CD4-positive, alpha-beta T cell treated with Interleukin-17A for 4 hours (primary cell): Measurements from ENCODE around the gene CNTNAP5.

Experiments
- DNase-seq: peaks from one replicate; pipeline ENCODE4 v3.0.0-alpha.2; 2020; ENCODE audit warnings: mixed read lengths

Gene CNTNAP5

GRCh38 chr2:124272261-124272841 lies 247.3 kb downstream of the CNTNAP5 start:
- DNase-seq, result no peak

- DNase-seq, result no peak
Measured at GRCh38 chr2:124281541-124281940, 256.5 kb downstream of the CNTNAP5 start.

- DNase-seq, result no peak
Measured at GRCh38 chr2:124283096-124283495, 258.0 kb downstream of the CNTNAP5 start.

DNA sequence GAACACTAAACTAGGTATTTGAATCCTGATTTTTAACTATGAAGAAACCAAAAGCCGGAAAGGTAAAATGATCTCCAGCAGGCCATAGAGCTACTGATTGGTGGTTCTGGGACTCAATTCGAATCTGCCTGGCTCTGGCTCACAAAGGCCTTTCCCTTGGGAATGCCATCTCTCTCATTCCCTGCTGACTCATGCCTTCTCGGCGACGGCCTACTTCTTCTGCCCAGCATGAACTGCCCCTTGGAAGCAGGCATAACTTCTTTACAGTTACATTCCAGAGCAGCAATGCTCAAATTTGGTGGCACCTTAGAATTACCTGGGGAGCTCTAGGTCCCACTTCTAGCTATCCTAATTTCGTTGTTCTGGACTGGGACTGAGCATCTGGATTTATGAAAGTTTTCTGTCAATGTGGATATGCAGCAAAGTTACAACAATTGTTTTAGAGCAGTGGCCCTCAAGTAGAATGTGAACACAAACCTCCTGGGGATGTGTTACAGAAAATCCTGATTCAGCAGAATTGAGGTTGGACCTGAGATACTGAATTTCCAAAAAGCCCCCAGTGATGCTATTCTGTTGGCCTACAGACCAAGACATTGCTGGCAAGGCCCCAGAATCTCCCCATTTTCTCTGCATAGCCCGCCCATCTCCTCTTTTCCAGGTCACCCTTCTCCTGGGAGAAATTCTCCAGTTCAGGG lies 261.1 kb downstream of the CNTNAP5 start:
- no peak for DNase-seq

DNA sequence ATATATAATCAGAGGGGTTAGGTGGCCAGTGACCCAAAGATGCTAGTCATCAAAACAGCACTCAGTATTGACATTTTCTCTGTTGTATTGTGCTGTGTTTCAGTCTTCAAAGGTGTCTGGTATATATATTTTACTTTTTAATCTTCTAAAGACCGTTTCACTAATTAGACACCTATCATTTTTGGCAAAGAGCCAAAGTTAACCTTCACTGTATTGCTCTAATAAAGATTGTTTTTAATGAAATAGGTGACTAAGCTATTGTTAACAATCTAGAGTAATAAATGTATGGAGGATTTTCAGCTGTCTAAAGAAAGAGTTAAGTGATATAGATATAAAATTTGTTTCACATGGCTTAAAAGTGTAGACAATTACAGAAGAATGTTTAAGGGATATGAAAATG lies 264.0 kb downstream of the CNTNAP5 start:
- no peak for DNase-seq

GRCh38 chr2:124289615-124290014 lies 264.5 kb downstream of the CNTNAP5 start:
- no peak for DNase-seq

DNA sequence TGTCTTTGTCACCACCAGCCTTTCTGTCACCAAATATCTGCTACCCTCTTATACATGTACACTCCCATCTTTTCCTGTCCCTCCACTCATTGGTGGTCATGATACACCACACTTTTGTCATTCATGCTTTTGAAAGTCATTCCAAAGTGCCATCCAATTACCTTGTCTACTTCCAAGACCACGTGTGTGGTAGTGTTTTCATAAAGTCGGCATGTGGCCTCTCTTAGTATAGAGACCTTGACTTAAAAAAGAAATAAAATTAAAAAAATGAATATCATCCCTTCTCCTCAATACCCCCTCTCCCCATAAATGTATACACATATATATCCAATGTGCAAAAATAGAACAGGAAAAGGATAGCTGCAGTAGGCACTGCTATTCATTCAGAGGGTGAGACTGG lies 271.4 kb downstream of the CNTNAP5 start:
- DNase-seq, result no peak

DNA sequence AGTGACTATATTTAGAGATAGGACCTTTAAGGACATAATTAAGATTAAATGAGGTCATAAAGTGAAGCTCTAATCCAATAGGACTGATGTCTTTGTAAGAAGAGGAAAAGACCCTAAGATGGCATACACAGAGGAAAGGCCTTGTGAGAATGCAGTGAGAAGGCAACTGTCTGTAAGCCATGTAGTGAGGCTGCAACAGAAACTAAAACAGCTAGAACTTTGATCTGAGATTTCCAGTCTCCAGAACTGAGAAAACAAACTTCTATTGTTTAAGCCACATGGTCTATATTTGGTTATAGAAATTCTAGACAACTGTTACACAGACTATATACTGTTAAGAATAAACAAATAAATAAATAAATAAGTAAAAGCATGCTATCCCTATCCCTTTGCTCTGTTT lies 276.8 kb downstream of the CNTNAP5 start:
- no peak for DNase-seq

DNA sequence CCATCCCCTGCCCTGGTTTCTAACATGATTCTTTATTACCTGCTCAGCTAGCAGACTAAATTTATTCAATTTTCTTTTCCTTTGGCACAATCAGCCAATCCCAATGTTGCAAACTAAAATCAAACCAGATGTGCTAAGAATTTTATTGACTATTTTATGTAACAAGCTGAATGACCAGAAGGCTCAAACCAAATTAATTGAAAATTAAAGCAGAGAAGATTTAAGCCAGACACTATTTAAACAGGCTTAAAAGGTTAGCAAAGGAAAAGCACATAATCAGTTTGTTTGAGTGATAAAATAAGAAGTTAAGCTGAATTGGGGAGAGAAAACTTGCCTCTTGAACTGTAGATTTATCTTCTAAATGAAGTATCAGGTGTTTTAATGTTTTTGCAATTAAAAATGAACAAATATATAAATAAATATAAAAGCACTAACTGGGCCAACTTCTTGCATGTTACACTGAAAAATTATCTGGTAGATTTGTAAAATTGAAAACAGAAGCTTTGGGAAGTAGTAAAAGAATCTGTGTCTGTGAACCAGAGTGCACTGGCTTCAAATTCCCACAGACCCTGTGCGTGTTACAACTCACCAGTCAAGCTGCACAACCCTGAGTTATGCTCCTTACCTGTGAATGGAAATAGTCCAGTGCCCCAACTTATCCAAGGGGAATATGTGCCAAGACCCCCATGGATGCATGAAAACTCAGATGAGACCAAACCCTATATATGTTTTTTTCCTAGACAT lies 283.4 kb downstream of the CNTNAP5 start:
- no peak for DNase-seq

- DNase-seq, result no peak
Measured at GRCh38 chr2:124309563-124310138, 284.6 kb downstream of the CNTNAP5 start.

- no peak for DNase-seq
Measured at GRCh38 chr2:124310671-124311070, 285.6 kb downstream of the CNTNAP5 start.

DNA sequence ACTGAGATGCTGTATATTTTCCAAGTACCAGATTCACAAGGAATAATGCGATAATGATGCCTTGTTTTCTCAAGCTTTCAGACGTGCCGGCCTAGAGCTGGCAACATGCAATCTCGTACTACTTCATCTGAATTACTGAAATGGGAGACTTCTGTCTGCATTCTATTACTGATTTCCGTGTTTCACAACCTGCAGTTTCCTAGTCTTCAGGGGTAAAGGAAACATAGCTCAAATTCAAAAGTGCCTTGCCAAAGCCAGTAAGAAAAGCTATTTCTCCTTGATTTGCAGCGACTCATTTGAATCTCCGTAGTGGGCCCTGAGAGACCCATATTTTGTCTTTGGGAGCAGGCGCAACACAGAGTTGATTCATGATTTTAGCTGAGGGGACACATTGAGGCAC lies 289.0 kb downstream of the CNTNAP5 start:
- DNase-seq, result no peak

GRCh38 chr2:124315221-124315880 lies 290.3 kb downstream of the CNTNAP5 start:
- DNase-seq, result no peak

DNA sequence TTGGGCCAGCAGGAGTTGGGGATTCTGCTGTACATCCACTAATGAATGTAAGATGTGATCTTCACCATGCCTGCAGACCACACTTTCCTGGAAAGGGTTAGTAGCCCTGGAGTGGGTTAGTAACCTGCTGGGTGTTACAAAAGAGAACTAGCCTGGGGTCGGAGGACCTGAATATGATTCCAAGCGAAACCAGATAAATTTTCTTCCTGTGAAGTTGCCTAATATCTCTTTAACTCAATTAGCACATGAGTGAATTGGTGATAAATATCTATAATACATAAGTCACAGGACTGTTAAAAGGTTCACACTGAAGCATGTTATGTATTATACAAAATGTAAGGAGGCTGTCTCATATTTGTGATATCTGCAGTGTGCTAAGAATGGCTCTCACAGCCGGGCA lies 291.0 kb downstream of the CNTNAP5 start:
- DNase-seq, result no peak

DNA sequence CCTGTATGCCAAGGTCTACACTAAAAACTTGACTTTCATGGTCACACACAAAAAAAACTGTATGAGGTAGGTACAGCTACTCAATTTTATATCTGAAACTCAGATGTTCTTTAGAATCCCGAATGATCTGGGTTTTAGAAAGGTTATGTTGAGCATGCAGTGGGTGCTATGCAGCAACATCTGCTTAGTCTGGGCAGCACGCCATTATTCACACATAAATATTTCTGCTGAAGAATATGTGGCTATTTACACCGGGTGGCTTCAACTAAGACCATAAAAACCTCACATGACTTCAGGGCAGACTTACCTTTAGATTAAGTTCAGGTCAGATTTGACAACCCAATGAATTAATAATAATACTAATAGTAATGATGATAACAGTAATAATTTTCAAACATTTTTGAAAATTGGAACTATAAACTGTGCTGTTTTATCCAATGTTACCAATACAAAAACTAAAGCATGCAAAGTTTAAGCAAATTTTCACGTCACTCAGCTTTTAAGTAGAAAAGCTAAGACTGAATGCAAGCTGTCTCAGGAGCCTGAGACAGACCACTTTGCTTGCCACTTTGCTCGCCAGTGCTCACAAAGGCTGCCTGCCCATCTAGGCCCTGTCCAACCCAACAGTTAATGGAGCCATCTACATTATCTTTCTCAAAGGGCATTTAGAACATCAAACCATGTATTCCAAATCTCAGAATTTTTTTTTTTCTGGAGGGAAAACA lies 292.0 kb downstream of the CNTNAP5 start:
- DNase-seq, result no peak

DNA sequence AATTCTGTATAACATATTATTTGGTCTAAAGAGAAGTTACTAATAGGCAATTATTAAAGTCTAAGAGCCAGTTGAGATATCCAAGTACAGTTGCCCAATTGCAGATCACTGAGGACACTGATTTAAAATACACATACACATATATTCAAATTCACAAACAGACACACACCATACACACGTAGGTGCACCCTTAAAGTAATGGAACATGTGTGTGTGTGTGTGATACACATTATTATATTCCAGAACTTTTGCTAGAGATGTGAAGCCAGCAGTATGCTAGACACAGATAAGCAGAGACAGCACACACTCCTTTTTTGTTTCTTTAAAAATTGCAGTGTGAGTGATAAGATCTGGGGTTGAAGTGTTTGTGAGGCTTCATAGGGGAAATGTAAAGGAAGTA lies 292.5 kb downstream of the CNTNAP5 start:
- no peak for DNase-seq

DNA sequence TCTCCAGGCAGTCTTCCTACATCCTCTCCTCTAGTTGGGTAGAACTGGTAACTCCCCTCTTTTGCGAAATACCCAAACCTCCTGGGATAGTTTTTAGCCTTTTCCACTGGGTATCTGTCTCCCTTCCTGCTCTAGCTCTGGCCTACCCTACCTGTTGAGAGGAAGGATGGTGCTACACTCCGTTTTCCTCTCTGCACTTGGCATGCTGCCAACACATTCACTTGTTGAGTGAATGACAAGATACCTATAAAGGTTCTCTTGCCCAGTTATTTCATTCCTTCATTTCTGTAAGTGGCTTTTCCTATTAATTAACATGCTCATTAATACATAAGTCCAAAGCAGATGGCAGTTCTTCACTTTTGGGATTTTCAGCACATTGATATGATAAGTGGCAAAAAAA lies 293.8 kb downstream of the CNTNAP5 start:
- no peak for DNase-seq

- DNase-seq, result no peak
Measured at GRCh38 chr2:124319577-124319976, 294.5 kb downstream of the CNTNAP5 start.

DNA sequence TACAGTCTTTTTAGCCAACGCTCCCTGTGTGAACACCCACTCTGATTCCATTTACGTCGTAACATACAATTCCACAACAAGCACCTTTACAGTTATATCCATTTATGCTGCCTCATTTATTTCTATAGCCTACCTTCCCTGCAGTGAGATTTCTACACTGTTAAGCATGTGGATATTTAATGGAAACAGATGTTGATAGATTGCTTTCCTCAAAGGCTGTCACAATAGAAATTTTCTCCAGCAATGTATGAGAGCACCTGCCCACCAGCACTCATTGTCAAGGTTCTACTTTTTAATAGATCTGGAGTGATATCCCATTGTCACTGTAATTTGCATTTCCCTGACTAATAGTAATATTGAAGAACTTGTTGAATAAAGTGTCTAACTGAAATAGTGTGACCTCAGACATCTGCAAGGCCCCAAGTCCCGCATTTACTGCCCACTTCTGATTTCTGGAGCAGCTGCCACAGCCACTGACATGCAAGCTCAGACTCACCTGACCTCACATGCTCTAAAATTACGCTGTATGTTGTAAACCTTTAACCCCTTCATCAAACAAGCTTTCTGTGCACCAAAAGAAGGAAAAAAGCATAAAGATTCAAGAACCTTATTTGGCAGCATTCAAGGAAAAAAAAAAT lies 295.1 kb downstream of the CNTNAP5 start:
- no peak for DNase-seq

DNA sequence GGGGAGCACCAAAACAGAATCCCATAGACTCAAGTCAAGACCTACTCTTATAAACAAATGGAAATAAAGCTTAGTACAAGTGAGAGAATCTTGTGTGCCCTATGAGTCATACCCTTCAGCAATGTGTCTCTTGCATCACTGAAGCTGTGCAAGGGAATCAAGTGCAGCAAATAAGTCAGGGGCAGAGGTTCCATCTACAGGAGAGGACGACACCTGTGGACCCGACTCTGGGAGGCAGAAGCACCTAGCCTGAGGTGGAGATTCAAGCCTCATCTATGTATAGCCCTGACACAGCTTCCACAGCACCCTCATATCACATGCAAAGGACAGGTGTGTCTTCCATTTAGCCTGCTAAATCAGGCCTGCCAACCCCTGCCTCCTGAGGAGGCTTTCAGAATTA lies 298.2 kb downstream of the CNTNAP5 start:
- DNase-seq, result no peak

- DNase-seq, result no peak
Measured at GRCh38 chr2:124325667-124326440, 300.8 kb downstream of the CNTNAP5 start.
